Measurements from ENCODE around the gene ITGA5.
"Not testable (repeated sequence)": the region's sequence is repeated elsewhere in the genome, so short reads cannot be mapped to it uniquely, and the experiment has no call there.

Gene ITGA5

GRCh38 chr12:54371328-54372112, 47.5 kb downstream of the ITGA5 start:
- no peak for DNase-seq (ENCODE audit: low read depth)

GRCh38 chr12:54370171-54370730, 48.8 kb downstream of the ITGA5 start:
- peak; percentile 65 for DNase-seq (ENCODE audit: low read depth)

GRCh38 chr12:54369597-54370131, 49.4 kb downstream of the ITGA5 start:
- no peak for DNase-seq (ENCODE audit: low read depth)

- peak; percentile 80 for DNase-seq (ENCODE audit: low read depth)
Measured at GRCh38 chr12:54368709-54369596, 50.1 kb downstream of the ITGA5 start.

GRCh38 chr12:54368025-54368708, 50.9 kb downstream of the ITGA5 start:
- no peak for DNase-seq (ENCODE audit: low read depth)

- DNase-seq (ENCODE audit: low read depth) = no peak
Measured at GRCh38 chr12:54364413-54364812, 54.7 kb downstream of the ITGA5 start, which contains the start of gene GPR84. GPR84 (minus strand) TSS chr12:54364486; CDS start chr12:54363851, 635 bp downstream.

GRCh38 chr12:54363618-54364017, 55.4 kb downstream of the ITGA5 start:
- DNase-seq (ENCODE audit: low read depth) = no peak

GRCh38 chr12:54363047-54363446, 56.0 kb downstream of the ITGA5 start:
- no peak for DNase-seq (ENCODE audit: low read depth)

GRCh38 chr12:54360717-54361456, 58.2 kb downstream of the ITGA5 start:
- peak; percentile 79 for DNase-seq (ENCODE audit: low read depth)

GRCh38 chr12:54359762-54360351, 59.2 kb downstream of the ITGA5 start:
- no peak for DNase-seq (ENCODE audit: low read depth)

- DNase-seq (ENCODE audit: low read depth) = peak; percentile 100
Measured at GRCh38 chr12:54358945-54359761, 59.9 kb downstream of the ITGA5 start.

- no peak for DNase-seq (ENCODE audit: low read depth)
Measured at GRCh38 chr12:54358191-54358944, 60.7 kb downstream of the ITGA5 start.

GRCh38 chr12:54357506-54358190, 61.4 kb downstream of the ITGA5 start:
- no peak for DNase-seq (ENCODE audit: low read depth)

GRCh38 chr12:54356951-54357356, 62.1 kb downstream of the ITGA5 start:
- peak; percentile 71 for DNase-seq (ENCODE audit: low read depth)

- DNase-seq (ENCODE audit: low read depth) = no peak
Measured at GRCh38 chr12:54356228-54356627, 62.8 kb downstream of the ITGA5 start.

GRCh38 chr12:54355104-54355815, 63.8 kb downstream of the ITGA5 start:
- DNase-seq (ENCODE audit: low read depth) = no peak

GRCh38 chr12:54354271-54354670, 64.8 kb downstream of the ITGA5 start:
- DNase-seq (ENCODE audit: low read depth) = not testable (repeated sequence)
